ENCODE results near the gene ACADVL. TPM values are rescaled to one million over a fixed set of nuclear protein-coding genes. Genes with fewer than 3 reads are reported as not detected.
A peak's percentile ranks its signal among the peaks of the same experiment; 100 is the strongest.

Gene ACADVL
- total RNA-seq, 1 experiment from 2014 or later: 283 TPM

DNA sequence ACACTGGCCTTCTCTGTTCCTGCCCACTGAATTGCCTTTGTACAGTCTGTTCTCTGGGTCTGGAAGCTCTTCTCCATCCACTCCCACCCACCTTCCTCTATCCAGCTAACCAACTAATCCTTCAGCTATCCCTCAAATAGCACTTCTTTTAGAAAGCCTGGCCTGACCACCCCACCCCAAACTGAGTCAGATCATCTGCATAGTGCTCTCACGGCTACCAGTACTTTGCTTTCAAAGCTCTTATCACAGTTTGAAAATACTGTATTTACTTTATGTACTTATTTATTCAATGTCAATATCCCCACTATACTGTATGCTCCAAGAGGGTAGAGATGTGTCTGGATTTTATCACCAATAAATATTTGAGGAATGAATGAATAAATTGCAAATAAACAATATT is 47.0 kb downstream of the ACADVL start:
- peaks cover under 1% of the 10 kb centered on the region; the same call in 1 of the 2 replicates for H3K79me2 ChIP-seq (ENCODE audit: insufficient read depth, low read length)
- H4K5ac ChIP-seq (ENCODE audit: insufficient read length, low read depth, low read length): no peak overlapping the region
- no peak overlapping the region for H3K14ac ChIP-seq (ENCODE audit: insufficient read depth, low read length)
- H3K9me3 Mint-ChIP-seq: peaks cover 0 to 4% of the 10 kb centered on the region in 2 experiments; a peak in 1 of 5 replicates
- H3K27ac ChIP-seq (ENCODE audit: insufficient read length, low read depth, low read length): no peak overlapping the region
- no peak overlapping the region for H2BK20ac ChIP-seq (ENCODE audit: low read depth, low read length, poor library complexity, severe bottlenecking)
- TF ChIP-seq, protein P1, sequence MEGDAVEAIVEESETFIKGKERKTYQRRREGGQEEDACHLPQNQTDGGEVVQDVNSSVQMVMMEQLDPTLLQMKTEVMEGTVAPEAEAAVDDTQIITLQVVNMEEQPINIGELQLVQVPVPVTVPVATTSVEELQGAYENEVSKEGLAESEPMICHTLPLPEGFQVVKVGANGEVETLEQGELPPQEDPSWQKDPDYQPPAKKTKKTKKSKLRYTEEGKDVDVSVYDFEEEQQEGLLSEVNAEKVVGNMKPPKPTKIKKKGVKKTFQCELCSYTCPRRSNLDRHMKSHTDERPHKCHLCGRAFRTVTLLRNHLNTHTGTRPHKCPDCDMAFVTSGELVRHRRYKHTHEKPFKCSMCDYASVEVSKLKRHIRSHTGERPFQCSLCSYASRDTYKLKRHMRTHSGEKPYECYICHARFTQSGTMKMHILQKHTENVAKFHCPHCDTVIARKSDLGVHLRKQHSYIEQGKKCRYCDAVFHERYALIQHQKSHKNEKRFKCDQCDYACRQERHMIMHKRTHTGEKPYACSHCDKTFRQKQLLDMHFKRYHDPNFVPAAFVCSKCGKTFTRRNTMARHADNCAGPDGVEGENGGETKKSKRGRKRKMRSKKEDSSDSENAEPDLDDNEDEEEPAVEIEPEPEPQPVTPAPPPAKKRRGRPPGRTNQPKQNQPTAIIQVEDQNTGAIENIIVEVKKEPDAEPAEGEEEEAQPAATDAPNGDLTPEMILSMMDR (conservative IDR thresholded peaks at IDR 0.05): no peak
- no peak overlapping the region for H3K9ac ChIP-seq (ENCODE audit: extremely low read depth, insufficient read length, low read length)
- peaks cover under 1% of the 10 kb centered on the region; the same call in 1 of the 2 replicates for H3K27me3 Mint-ChIP-seq (ENCODE audit: low read depth)
- no peaks in the 10 kb centered on the region; the same call in 1 of the 2 replicates for H3K4me1 ChIP-seq (ENCODE audit: insufficient read depth, low read length)
- no peak overlapping the region for H3K18ac ChIP-seq (ENCODE audit: insufficient read length, low read depth, low read length)
- H3K56ac ChIP-seq (ENCODE audit: insufficient read length, low read depth, low read length): no peak overlapping the region
- peaks cover 14% of the 10 kb centered on the region for H3K23me2 ChIP-seq (ENCODE audit: insufficient read length, low read depth, low read length, poor library complexity, severe bottlenecking)
- H3K9me3 ChIP-seq (ENCODE audit: control insufficient read depth, low read depth, low read length): no peaks in the 10 kb centered on the region
- no CpG with 5 or more reads among the region's 1 CpG for WGBS (ENCODE audit: extremely low coverage, insufficient read length, low lambda C conversion rate)
- DNase-seq: no peak
- no peak overlapping the region for H2BK15ac ChIP-seq (ENCODE audit: low read depth, low read length)
- H4K91ac ChIP-seq (ENCODE audit: insufficient read length, low read depth, low read length): no peak overlapping the region
- no peak overlapping the region for H3T11ph ChIP-seq (ENCODE audit: low read length)
- no peak overlapping the region for H2BK5ac ChIP-seq (ENCODE audit: insufficient read length, low read length)
- no peaks in the 10 kb centered on the region for H4K20me1 ChIP-seq (ENCODE audit: control insufficient read depth, insufficient read depth, insufficient read length)
- H4K8ac ChIP-seq (replicated peaks; ENCODE audit: insufficient read length, low read depth, low read length): no peak overlapping the region
- no peak overlapping the region for H2AFZ ChIP-seq (ENCODE audit: low read length)
- no peak overlapping the region for H3K4ac ChIP-seq (ENCODE audit: low read depth, low read length)
- H3K23ac ChIP-seq (ENCODE audit: insufficient read length, low read depth, low read length): no peak overlapping the region
- peak overlapping the region; percentile 55 for H2BK12ac ChIP-seq (ENCODE audit: insufficient read length, low read depth, low read length)
- peaks cover 27 to 31% of the 10 kb centered on the region in 2 experiments for H3K4me1 Mint-ChIP-seq
- no peak overlapping the region for H2BK120ac ChIP-seq (ENCODE audit: low read depth, low read length, poor library complexity, severe bottlenecking)
- H3K27ac Mint-ChIP-seq: peak overlapping the region in 1 of 3 experiments; percentile 73; a peak in 2 of 7 replicates
- H3K36me3 Mint-ChIP-seq (ENCODE audit: insufficient read depth in 1 of 3, low read depth in 3 of 3): peaks cover 0 to 4% (median 0%) of the 10 kb centered on the region in 3 experiments; a peak in 3 of 7 replicates
- peak overlapping the region in 1 of 2 experiments; percentile 5; a peak in 1 of 5 replicates for H3K4me3 Mint-ChIP-seq
- H3K27me3 ChIP-seq (ENCODE audit: insufficient read depth, low read length): no peaks in the 10 kb centered on the region
- no peak overlapping the region for H2AK5ac ChIP-seq (ENCODE audit: insufficient read length, low read length)
- H3K4me2 ChIP-seq (ENCODE audit: insufficient read depth, insufficient read length, low read length): no peak overlapping the region
- no peaks in the 10 kb centered on the region for H3K79me1 ChIP-seq (ENCODE audit: insufficient read depth, low read depth, low read length, poor library complexity, severe bottlenecking)

Small RNA genes lying within 50 kb of the gene (microRNA-seq; reads per million reads assigned to microRNA genes)
- gene MIR324 (ENCODE audit: borderline microRNAs expressed): 111 reads per million, percentile 74 among the genes with 10 or more reads in this experiment

Other genes starting within 250 kb of the ACADVL start
- 0.81 and 1.9 TPM in 2 replicates for gene ALOX12, start 223.9 kb upstream of the ACADVL start, total RNA-seq (2021)
- gene RNASEK, start 207.3 kb upstream of the ACADVL start, total RNA-seq (2021): 161 and 167 TPM in 2 replicates
- 3.3 and 4.9 TPM in 2 replicates for gene BCL6B, start 196.9 kb upstream of the ACADVL start, total RNA-seq (2021)
- 6.1 and 6.8 TPM in 2 replicates for gene SLC16A13, start 183.9 kb upstream of the ACADVL start, total RNA-seq (2021)
- gene SLC16A11, start 175.8 kb upstream of the ACADVL start, total RNA-seq (2021): 0.13 TPM in 1 of 2 replicates, not detected in the other
- not detected in 2 replicates for gene CLEC10A, start 139.7 kb upstream of the ACADVL start, total RNA-seq (2021)
- not detected in 2 replicates for gene ASGR2, start 105.1 kb upstream of the ACADVL start, total RNA-seq (2021)
- 5.2 and 5.9 TPM in 2 replicates for gene ASGR1, start 40.6 kb upstream of the ACADVL start, total RNA-seq (2021)
- 38.2 and 38.3 TPM in 2 replicates for gene DLG4, start 102 bp upstream of the ACADVL start, total RNA-seq (2021)
- gene DVL2, start 14.6 kb downstream of the ACADVL start, total RNA-seq (2021): 82.9 and 84.1 TPM in 2 replicates
- 105 and 110 TPM in 2 replicates for gene PHF23, start 19.5 kb downstream of the ACADVL start, total RNA-seq (2021)
- gene GABARAP, start 22.5 kb downstream of the ACADVL start, total RNA-seq (2021): 261 and 266 TPM in 2 replicates
- gene CTDNEP1, start 31.8 kb downstream of the ACADVL start, total RNA-seq (2021): 134 and 141 TPM in 2 replicates
- gene ELP5, start 32.3 kb downstream of the ACADVL start, total RNA-seq (2021): 46.5 and 49.6 TPM in 2 replicates
- 174 and 177 TPM in 2 replicates for gene CLDN7, start 42.5 kb downstream of the ACADVL start, total RNA-seq (2021)
- gene SLC2A4, start 61.8 kb downstream of the ACADVL start, total RNA-seq (2021): 4.4 and 4.7 TPM in 2 replicates
- 24.0 and 26.0 TPM in 2 replicates for gene YBX2, start 74.7 kb downstream of the ACADVL start, total RNA-seq (2021)
- 978 and 1,015 TPM in 2 replicates for gene EIF5A, start 87.7 kb downstream of the ACADVL start, total RNA-seq (2021)
- 62.6 and 62.7 TPM in 2 replicates for gene GPS2, start 95.4 kb downstream of the ACADVL start, total RNA-seq (2021)
- 54.8 and 55.4 TPM in 2 replicates for gene NEURL4, start 109.4 kb downstream of the ACADVL start, total RNA-seq (2021)
- 15.5 and 18.2 TPM in 2 replicates for gene ACAP1, start 116.6 kb downstream of the ACADVL start, total RNA-seq (2021)
- 5.3 and 5.6 TPM in 2 replicates for gene KCTD11, start 132.2 kb downstream of the ACADVL start, total RNA-seq (2021)
- not detected in 2 replicates for gene TMEM95, start 135.2 kb downstream of the ACADVL start, total RNA-seq (2021)
- 10.1 and 11.2 TPM in 2 replicates for gene TNK1, start 161.2 kb downstream of the ACADVL start, total RNA-seq (2021)
- 31.5 and 32.1 TPM in 2 replicates for gene PLSCR3, start 174.6 kb downstream of the ACADVL start, total RNA-seq (2021)
- 151 and 153 TPM in 2 replicates for gene TMEM256, start 184.2 kb downstream of the ACADVL start, total RNA-seq (2021)
- 70.2 and 70.5 TPM in 2 replicates for gene NLGN2, start 187.9 kb downstream of the ACADVL start, total RNA-seq (2021)
- gene SPEM1, start 200.4 kb downstream of the ACADVL start, total RNA-seq (2021): 0.33 and 0.46 TPM in 2 replicates
- gene SPEM2, start 205.7 kb downstream of the ACADVL start, total RNA-seq (2021): not detected in 2 replicates
- not detected in 2 replicates for gene SPEM3, start 208.9 kb downstream of the ACADVL start, total RNA-seq (2021)
- 8.3 and 8.6 TPM in 2 replicates for gene TMEM102, start 215.5 kb downstream of the ACADVL start, total RNA-seq (2021)
- gene FGF11, start 219.6 kb downstream of the ACADVL start, total RNA-seq (2021): 14.1 and 15.2 TPM in 2 replicates
- 12.7 and 13.2 TPM in 2 replicates for gene CHRNB1, start 225.1 kb downstream of the ACADVL start, total RNA-seq (2021)